Endothelial cell of umbilical vein (primary cell): ENCODE measurements around the gene BLOC1S3. TPM values are rescaled to one million over a fixed set of nuclear protein-coding genes. Genes with fewer than 3 reads are reported as not detected.

ENCODE experiments used
- BruUV-seq: library from RNA; stranded (reverse); fragments of 400-500 nt; replicated peaks from 2 replicates; lab custom pipeline; 2021; lab: Mats Ljungman, UMichigan
- CTCF ChIA-PET: fragments of 300-600, 350-600 bp; sonication (Branson Sonifier 250); formaldehyde crosslinking; loops from one replicate; lab custom pipeline; 2021; ENCODE audit warnings: antibody characterized with exemption, inconsistent platforms; lab: Charles Lee
- POLR2A ChIA-PET: fragments of 300-600, 350-600 bp; sonication (Branson Sonifier 250); formaldehyde crosslinking; loops from one replicate; lab custom pipeline; 2021; ENCODE audit warnings: antibody characterized with exemption, inconsistent platforms; lab: Charles Lee
- DNase-seq: peaks from one replicate; pipeline ENCODE4 v3.0.0-alpha.2; 2011; ENCODE audit warnings: low read depth, low spot score
- FAIRE-seq: peaks from 2 replicates; lab custom pipeline; 2011; peaks lifted over from hg19 to GRCh38; lab: Jason Lieb, UNC
- H2AFZ ChIP-seq: 2 replicates; pipeline ENCODE4 v1.6.0; 2012; ENCODE audit warnings: low read depth, low read length, control low read depth, inconsistent platforms
- H3K27ac ChIP-seq: 2 replicates; pipeline ENCODE4 v1.5.1; 2011; ENCODE audit warnings: low read depth, mild to moderate bottlenecking, control low read depth, low read length, moderate library complexity; ENCODE audit not compliant: insufficient read depth
- H3K27me3 ChIP-seq, 2 experiments: 2 replicates each; pipeline versions ENCODE4 v1.6.0 to v1.6.1; 2011; ENCODE audit warnings: low read length in 2 of 2, mixed read lengths in 1 of 2; ENCODE audit not compliant: control insufficient read depth in 2 of 2, insufficient read depth in 2 of 2
- H3K36me3 ChIP-seq, 2 experiments: 2 replicates in 1 of 2; 3 replicates in 1 of 2; pipeline ENCODE4 v1.5.1; 2011; ENCODE audit warnings: low read length in 2 of 2, mild to moderate bottlenecking in 1 of 2, moderate library complexity in 1 of 2; ENCODE audit not compliant: control insufficient read depth in 2 of 2, insufficient read depth in 2 of 2; ENCODE audit errors: extremely low read depth in 1 of 2
- H3K4me1 ChIP-seq: 3 replicates; pipeline ENCODE4 v1.5.1; 2011; ENCODE audit warnings: mild to moderate bottlenecking, low read length; ENCODE audit not compliant: control insufficient read depth, insufficient read depth; ENCODE audit errors: extremely low read depth
- H3K4me2 ChIP-seq: 2 replicates; pipeline ENCODE4 v1.6.1; 2011; ENCODE audit warnings: low read length, control low read depth, mixed read lengths; ENCODE audit not compliant: insufficient read depth
- H3K4me3 ChIP-seq, 3 experiments: fragments of 200-600 bp in 1 of 3; sonication (generic), shearing (Covaris generic) in 1 of 3; replicated peaks in 1 of 3; 2 replicates each; pipeline ENCODE4 v1.5.1; 2011 to 2016; ENCODE audit warnings: control low read depth in 3 of 3, low read length in 3 of 3, mild to moderate bottlenecking in 2 of 3, inconsistent platforms in 1 of 3, low read depth in 1 of 3, moderate library complexity in 1 of 3; ENCODE audit not compliant: insufficient read depth in 1 of 3
- H3K79me2 ChIP-seq: 2 replicates; pipeline ENCODE4 v1.6.0; 2012; ENCODE audit warnings: low read length, inconsistent platforms; ENCODE audit not compliant: control insufficient read depth, insufficient read depth
- H3K9ac ChIP-seq: replicated peaks from 2 replicates; pipeline ENCODE3; 2011; ENCODE audit warnings: low read length, control low read depth; ENCODE audit not compliant: insufficient read depth; ENCODE audit errors: extremely low read depth
- H3K9me1 ChIP-seq: replicated peaks from 3 replicates; pipeline ENCODE4 v1.6.0; 2011; ENCODE audit warnings: mild to moderate bottlenecking, low read length; ENCODE audit not compliant: control insufficient read depth, insufficient read depth; ENCODE audit errors: extremely low read depth
- H3K9me3 ChIP-seq: replicated peaks from 2 replicates; pipeline ENCODE4 v1.5.1; 2012; ENCODE audit warnings: low read length, inconsistent platforms; ENCODE audit not compliant: control insufficient read depth, insufficient read depth
- H4K20me1 ChIP-seq: replicated peaks from 2 replicates; pipeline ENCODE3; 2011; ENCODE audit warnings: mild to moderate bottlenecking, low read length; ENCODE audit not compliant: control insufficient read depth, insufficient read depth; ENCODE audit errors: extremely low read depth
- EZH2 ChIP-seq: IDR thresholded peaks from 2 replicates; pipeline ENCODE4 v1.6.1; 2012; ENCODE audit warnings: borderline replicate concordance, low read depth, mild to moderate bottlenecking, moderate library complexity, low read length, inconsistent platforms; ENCODE audit not compliant: severe bottlenecking
- FOS ChIP-seq: IDR thresholded peaks from 2 replicates; pipeline ENCODE4 v1.6.1; 2011; ENCODE audit warnings: mild to moderate bottlenecking, low read length, moderate library complexity, borderline replicate concordance; ENCODE audit not compliant: insufficient read depth
- GATA2 ChIP-seq: IDR thresholded peaks from 2 replicates; pipeline ENCODE4 v1.7.0; 2011; ENCODE audit warnings: low read depth, mild to moderate bottlenecking, moderate library complexity, mixed read lengths, low read length; ENCODE audit not compliant: insufficient read length, insufficient read depth
- JUN ChIP-seq: IDR thresholded peaks from 2 replicates; pipeline ENCODE4 v1.6.1; 2011; ENCODE audit warnings: borderline replicate concordance, low read depth; ENCODE audit not compliant: insufficient read length, insufficient read depth
- MYC ChIP-seq: IDR thresholded peaks from one replicate; pipeline ENCODE4 v1.6.1; 2011; ENCODE audit warnings: mild to moderate bottlenecking, low read depth, low read length
- POLR2A ChIP-seq: IDR thresholded peaks from 2 replicates; pipeline ENCODE4 v1.6.1; 2012; ENCODE audit warnings: low read depth, mild to moderate bottlenecking, control low read depth, low read length
- POLR2AphosphoS5 ChIP-seq: IDR thresholded peaks from 2 replicates; pipeline ENCODE4 v1.6.1; 2012; ENCODE audit warnings: low read depth, mild to moderate bottlenecking, control low read depth, low read length, moderate library complexity; ENCODE audit not compliant: insufficient read depth
- dilution Hi-C: fragments of 300-500 bp; cut with MboI; formaldehyde crosslinking; loops from one replicate; pipeline ENCODE4 v1.15.0; 2019; ENCODE audit warnings: low sequenced_read_pairs; ENCODE audit not compliant: extremely low pct_ligation_motif_present
- intact Hi-C: fragments of 100-400 bp; cut with micrococcal nuclease; formaldehyde crosslinking; loops from one replicate; pipeline ENCODE4 v1.10.0; 2022
- polyA plus RNA-seq, 4 experiments: library from polyadenylated mRNA; depleted of rRNA in 3 of 4; stranded (reverse) in 3 of 4; unstranded in 1 of 4; fragments of >200 nt; gene quantifications; 2 replicates each; pipeline versions ENCODE4 v1.2.1 to v1.2.3, GENCODE V29; 2011 to 2012; ENCODE audit warnings: missing spikeins in 1 of 4
- total RNA-seq: library from RNA; stranded (reverse); gene quantifications from 2 replicates; pipeline ENCODE4 v1.2.3, GENCODE V29; 2021
- TF ChIP-seq, protein P1 (sequence below), 2 donors: IDR thresholded peaks; 1 replicate in 1 of 2; 2 replicates in 1 of 2; pipeline ENCODE4 v1.5.1; 2011; ENCODE audit warnings: low read length in 2 of 2, mild to moderate bottlenecking in 2 of 2, moderate library complexity in 2 of 2, control low read depth in 1 of 2, inconsistent platforms in 1 of 2, low read depth in 1 of 2; ENCODE audit not compliant: insufficient read depth in 1 of 2; ENCODE audit errors: extremely low read depth in 1 of 2
- TF ChIP-seq, protein P2 (sequence below): IDR thresholded peaks from 2 replicates; pipeline ENCODE4 v1.6.1; 2011; ENCODE audit not compliant: insufficient read depth, insufficient read length

Gene BLOC1S3
- total and polyA plus RNA-seq, 2 donors (not counting 3 experiments of a cell fraction or from before 2014, with no cell fraction given): 13.6 to 17.4 TPM

DNA sequence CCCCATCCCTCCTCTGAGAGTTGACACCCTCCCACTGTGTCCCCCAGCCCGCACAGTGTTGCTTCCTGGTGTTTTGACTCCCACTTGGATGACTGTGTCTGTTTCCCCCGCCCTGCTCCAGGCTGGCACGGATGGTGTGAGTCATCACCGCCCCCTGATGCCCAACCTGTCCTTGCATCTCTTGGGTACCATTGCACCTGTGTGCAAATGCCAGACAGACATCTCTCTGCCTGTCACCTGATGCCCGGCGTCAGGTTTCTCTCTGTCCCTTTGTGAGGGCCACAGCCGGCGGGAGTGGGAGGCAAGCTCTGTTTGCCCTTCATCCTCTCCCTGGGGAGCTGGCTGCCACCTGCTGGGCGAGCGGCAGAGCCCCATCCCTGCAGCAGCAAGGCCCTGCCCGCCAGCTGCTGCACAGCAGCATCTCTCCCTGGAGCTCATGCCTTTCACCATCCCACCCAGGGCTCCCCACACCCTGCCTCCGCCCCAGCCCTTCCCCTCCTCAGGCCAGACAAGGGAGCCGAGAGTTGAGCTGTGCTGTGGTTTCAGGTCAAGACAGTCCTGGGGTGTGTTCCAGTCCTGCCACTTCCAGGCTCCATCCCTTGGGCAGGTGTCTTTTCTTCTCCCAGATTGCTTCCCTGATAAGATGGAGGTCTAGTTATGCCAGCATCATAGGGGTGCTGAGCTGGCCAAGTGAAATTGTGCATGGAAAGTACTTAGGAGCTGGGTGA lies 47.5 kb upstream of the BLOC1S3 start:
- dilution Hi-C loops (no loop called here), intact Hi-C loops (no loop called here)
- Histone ChIP-seq H3K36me3 (no peaks in the 10 kb centered on the region), H3K27me3 (no peaks in the 10 kb centered on the region), H4K20me1 (no peaks in the 10 kb centered on the region), H3K27ac (no peak overlapping the region), H2AFZ (no peak overlapping the region), H3K9me3 (no peaks in the 10 kb centered on the region), H3K4me3 (no peak overlapping the region), H3K4me1 (peaks cover 4% of the 10 kb centered on the region), H3K9me1 (no peaks in the 10 kb centered on the region), H3K4me2 (no peak overlapping the region), H3K9ac (no peak overlapping the region), H3K79me2 (peaks cover 21% of the 10 kb centered on the region)
- ChIA-PET CTCF (interaction anchor here (0.6 to 1.6 kb wide), 3 partner anchors 12 to 88 kb away, joined by 4 to 7 read pairs (median 6); no protein-coding TSS in a partner anchor), POLR2A (no interaction called here)
- TF ChIP-seq GATA2: no peak
- no peak for TF ChIP-seq EZH2
- TF ChIP-seq, protein P1, sequence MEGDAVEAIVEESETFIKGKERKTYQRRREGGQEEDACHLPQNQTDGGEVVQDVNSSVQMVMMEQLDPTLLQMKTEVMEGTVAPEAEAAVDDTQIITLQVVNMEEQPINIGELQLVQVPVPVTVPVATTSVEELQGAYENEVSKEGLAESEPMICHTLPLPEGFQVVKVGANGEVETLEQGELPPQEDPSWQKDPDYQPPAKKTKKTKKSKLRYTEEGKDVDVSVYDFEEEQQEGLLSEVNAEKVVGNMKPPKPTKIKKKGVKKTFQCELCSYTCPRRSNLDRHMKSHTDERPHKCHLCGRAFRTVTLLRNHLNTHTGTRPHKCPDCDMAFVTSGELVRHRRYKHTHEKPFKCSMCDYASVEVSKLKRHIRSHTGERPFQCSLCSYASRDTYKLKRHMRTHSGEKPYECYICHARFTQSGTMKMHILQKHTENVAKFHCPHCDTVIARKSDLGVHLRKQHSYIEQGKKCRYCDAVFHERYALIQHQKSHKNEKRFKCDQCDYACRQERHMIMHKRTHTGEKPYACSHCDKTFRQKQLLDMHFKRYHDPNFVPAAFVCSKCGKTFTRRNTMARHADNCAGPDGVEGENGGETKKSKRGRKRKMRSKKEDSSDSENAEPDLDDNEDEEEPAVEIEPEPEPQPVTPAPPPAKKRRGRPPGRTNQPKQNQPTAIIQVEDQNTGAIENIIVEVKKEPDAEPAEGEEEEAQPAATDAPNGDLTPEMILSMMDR (IDR thresholded peaks at IDR 0.05; ENCODE audit: extremely low read depth in 1 of 2, insufficient read depth in 1 of 2, low read depth in 1 of 2, low read length in 2 of 2): peak in 1 of 2 donors; percentile 38
- DNase-seq (peak; percentile 6), FAIRE-seq (no peak)
- BruUV-seq: no TSS peak

DNA sequence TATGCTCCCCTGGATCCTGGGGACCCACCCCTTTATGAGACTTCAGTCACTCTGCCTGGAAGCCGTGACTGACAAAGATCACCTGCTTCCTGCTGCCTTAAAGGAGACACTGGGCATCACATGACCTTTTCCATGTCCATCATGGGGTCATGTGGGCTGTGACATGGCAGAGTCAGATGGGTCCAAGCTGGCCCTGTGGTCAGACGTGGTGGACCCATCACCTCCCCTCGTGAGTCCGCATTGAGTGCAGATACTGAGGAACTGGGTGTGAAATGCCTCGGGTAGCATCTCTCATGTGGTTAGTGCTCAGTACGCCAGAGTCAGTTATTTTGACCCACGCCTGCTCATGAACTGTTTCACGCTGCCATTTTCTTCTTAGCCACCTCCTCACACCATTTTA lies 44.9 kb upstream of the BLOC1S3 start:
- Histone ChIP-seq H4K20me1 (no peaks in the 10 kb centered on the region), H3K9ac (no peak overlapping the region), H3K27me3 (no peaks in the 10 kb centered on the region), H3K9me3 (no peaks in the 10 kb centered on the region), H2AFZ (no peak overlapping the region), H3K36me3 (no peaks in the 10 kb centered on the region), H3K27ac (no peak overlapping the region), H3K79me2 (peaks cover 8% of the 10 kb centered on the region), H3K9me1 (no peaks in the 10 kb centered on the region), H3K4me2 (no peak overlapping the region), H3K4me3 (no peak overlapping the region), H3K4me1 (peaks cover 4% of the 10 kb centered on the region)
- DNase-seq (no peak), FAIRE-seq (no peak)
- TF ChIP-seq, protein P1 (IDR thresholded peaks at IDR 0.05; ENCODE audit: extremely low read depth in 1 of 2, insufficient read depth in 1 of 2, low read depth in 1 of 2, low read length in 2 of 2): no peak
- TF ChIP-seq EZH2 (no peak), MYC (no peak), POLR2A (no peak), FOS (no peak), POLR2AphosphoS5 (no peak), GATA2 (no peak), JUN (no peak)
- TF ChIP-seq, protein P2, sequence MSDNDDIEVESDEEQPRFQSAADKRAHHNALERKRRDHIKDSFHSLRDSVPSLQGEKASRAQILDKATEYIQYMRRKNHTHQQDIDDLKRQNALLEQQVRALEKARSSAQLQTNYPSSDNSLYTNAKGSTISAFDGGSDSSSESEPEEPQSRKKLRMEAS: no peak
- dilution Hi-C loops: no loop called here
- ChIA-PET CTCF (no interaction called here), POLR2A (no interaction called here)
- intact Hi-C loops: no loop called here
- no TSS peak for BruUV-seq
